Ovary (tissue), 9 donors: ENCODE results near the gene MIGA2. TPM values are rescaled to one million over a fixed set of nuclear protein-coding genes. Genes with fewer than 3 reads are reported as not detected.

Source experiments
- DNase-seq, 5 donors: peaks; one replicate each; pipeline ENCODE4 v3.0.0-alpha.2; 2019 to 2020
- H3K27ac ChIP-seq, 2 donors: fragments of 200-600 bp; one replicate each; pipeline versions ENCODE4 v1.5.1 to v1.8.0; 2019 to 2022
- H3K27me3 ChIP-seq: fragments of 200-600 bp; one replicate; pipeline ENCODE4 v1.8.0; 2022
- H3K36me3 ChIP-seq: fragments of 200-600 bp; sonication (generic); one replicate; pipeline ENCODE4 v1.5.1; 2019
- H3K4me1 ChIP-seq: one replicate; pipeline ENCODE4 v1.8.1; 2013; ENCODE audit warnings: mild to moderate bottlenecking, moderate library complexity; ENCODE audit not compliant: insufficient read depth
- H3K4me3 ChIP-seq: fragments of 200-600 bp; sonication (generic); one replicate; pipeline ENCODE4 v1.5.1; 2017
- H3K9me3 ChIP-seq, 2 donors: fragments of 200-600 bp in 1 of 2; sonication (generic) in 1 of 2; one replicate each; pipeline versions ENCODE4 v1.5.1 to v1.8.1; 2013 to 2019; ENCODE audit warnings: mild to moderate bottlenecking in 1 of 2, moderate library complexity in 1 of 2
- EP300 ChIP-seq: sonication (generic); formaldehyde crosslinking; IDR thresholded peaks from one replicate; pipeline ENCODE4 v1.6.1; 2017; ENCODE audit warnings: antibody characterized with exemption
- POLR2A ChIP-seq: fragments of 450-650 bp; IDR thresholded peaks from one replicate; pipeline ENCODE4 v1.6.1; 2017; ENCODE audit warnings: antibody characterized with exemption, mild to moderate bottlenecking, moderate library complexity
- WGBS, 3 donors: extraction: QIAGEN DNeasy Blood & Tissue Kit in 1 of 3; methylation state at CpG; one replicate each; pipeline versions ENCODE4 v1.1.5 to v1.1.7; 2013 to 2017; 5-methylcytosine and 5-hydroxymethylcytosine counted together
- intact Hi-C, 4 donors: fragments of 100-400 bp; cut with DNase I; formaldehyde crosslinking; loops; one replicate each; pipeline versions ENCODE4 v1.11.0 to v1.15.1; 2022 to 2023
- polyA plus RNA-seq, 2 donors: library from polyadenylated mRNA; stranded (reverse); fragments of 200-250 nt in 1 of 2; fragments of 350-450 nt in 1 of 2; fragmentation: Illumina TruSeq in 1 of 2; extraction: RNeasy Lipid Tissue Mini Kit (QIAGEN cat#74804) in 1 of 2; gene quantifications; one replicate each; pipeline ENCODE4 v1.2.3, GENCODE V29; 2013 to 2014
- total RNA-seq, 7 donors: library from RNA; depleted of rRNA in 2 of 7; stranded (reverse); fragments of >200 nt in 2 of 7; fragmentation: NEBNext Ultra II Directional in 3 of 7; extraction: Animal tissue kit (Norgen Biotek cat#: 25700) in 3 of 7; gene quantifications; one replicate each; pipeline versions ENCODE4 v1.1.0 to v1.2.4, GENCODE V29; 2016 to 2023
- TF ChIP-seq, protein P1 (sequence below), 3 donors: fragments of 450-650 bp in 2 of 3; fragments of 200-600 bp in 1 of 3; IDR thresholded peaks; one replicate each; pipeline versions ENCODE4 v1.5.1 to v1.8.0; 2016 to 2022; ENCODE audit warnings: antibody characterized with exemption in 3 of 3, mild to moderate bottlenecking in 1 of 3
- donor health status: DM: no; HTN: no; CAD: no; lungs with moderate emphysema.
- donor health status: DM: no; HTN: no; CAD: no.
- donor health status: Bipolar disorder and iron deficiency.
- donor health status: DM: yes; HTN: yes; CAD: no.
- donor health status: DM: no; HTN: no; CAD: no.
- donor health status: DM: yes; HTN: yes; CAD: no.

The MIGA2 gene
- total and polyA plus RNA-seq, 9 donors, result 2.5 to 36.5 (median 23.1) TPM

DNA sequence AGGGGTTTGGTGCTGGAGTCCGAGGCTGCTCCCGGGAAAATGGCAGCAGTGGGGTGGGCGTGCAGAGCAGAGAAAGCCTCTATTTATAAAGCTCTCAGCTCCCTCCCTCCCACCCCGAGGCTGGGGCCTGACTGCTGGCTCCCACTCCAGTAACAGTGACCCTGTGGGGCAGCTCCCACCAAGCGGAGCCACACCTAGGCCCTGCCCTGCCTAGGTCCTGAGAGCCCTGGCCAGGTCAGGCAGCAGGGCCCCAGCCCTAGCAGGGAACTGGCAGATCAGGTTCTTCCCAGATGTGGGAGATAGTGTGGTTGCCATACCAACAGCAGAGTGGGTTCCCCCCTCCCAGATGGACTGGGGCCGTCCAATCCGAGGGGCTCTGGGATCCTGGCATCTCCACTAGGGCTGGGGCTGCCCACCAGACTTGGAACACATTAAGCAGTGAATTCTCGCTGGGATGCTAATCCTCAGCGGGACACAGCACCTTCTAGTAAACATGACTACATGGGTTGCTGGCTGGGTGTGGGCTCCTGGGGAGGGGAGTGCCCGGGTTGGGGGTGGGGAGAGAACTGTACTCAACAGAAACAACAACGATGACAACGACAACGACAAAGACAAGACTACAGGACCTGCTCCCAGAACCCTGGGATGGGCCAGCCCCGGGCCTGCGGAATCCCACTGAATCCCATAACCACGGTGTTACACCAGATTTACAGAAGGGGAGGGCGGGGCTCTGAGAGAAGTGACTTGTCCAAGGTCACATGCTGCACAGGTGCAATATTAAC is 9.8 kb upstream of the MIGA2 start:
- peak overlapping the region; percentile 37 to 62 for H3K27ac ChIP-seq
- 38 to 39% (median 38%) methylated on average over 16 to 17 of the region's 17 CpGs for WGBS, 3 donors
- no peaks in the 10 kb centered on the region for H3K36me3 ChIP-seq
- peak overlapping the region; percentile 89 for H3K4me3 ChIP-seq
- TF ChIP-seq, protein P1, sequence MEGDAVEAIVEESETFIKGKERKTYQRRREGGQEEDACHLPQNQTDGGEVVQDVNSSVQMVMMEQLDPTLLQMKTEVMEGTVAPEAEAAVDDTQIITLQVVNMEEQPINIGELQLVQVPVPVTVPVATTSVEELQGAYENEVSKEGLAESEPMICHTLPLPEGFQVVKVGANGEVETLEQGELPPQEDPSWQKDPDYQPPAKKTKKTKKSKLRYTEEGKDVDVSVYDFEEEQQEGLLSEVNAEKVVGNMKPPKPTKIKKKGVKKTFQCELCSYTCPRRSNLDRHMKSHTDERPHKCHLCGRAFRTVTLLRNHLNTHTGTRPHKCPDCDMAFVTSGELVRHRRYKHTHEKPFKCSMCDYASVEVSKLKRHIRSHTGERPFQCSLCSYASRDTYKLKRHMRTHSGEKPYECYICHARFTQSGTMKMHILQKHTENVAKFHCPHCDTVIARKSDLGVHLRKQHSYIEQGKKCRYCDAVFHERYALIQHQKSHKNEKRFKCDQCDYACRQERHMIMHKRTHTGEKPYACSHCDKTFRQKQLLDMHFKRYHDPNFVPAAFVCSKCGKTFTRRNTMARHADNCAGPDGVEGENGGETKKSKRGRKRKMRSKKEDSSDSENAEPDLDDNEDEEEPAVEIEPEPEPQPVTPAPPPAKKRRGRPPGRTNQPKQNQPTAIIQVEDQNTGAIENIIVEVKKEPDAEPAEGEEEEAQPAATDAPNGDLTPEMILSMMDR (IDR thresholded peaks at IDR 0.05), result no peak
- TF ChIP-seq POLR2A, result no peak
- no peak for TF ChIP-seq EP300
- H3K27me3 ChIP-seq, result no peaks in the 10 kb centered on the region
- intact Hi-C loops, result no loop called here
- H3K9me3 ChIP-seq, result no peaks in the 10 kb centered on the region
- no peak for DNase-seq
- peaks cover 14% of the 10 kb centered on the region for H3K4me1 ChIP-seq

DNA sequence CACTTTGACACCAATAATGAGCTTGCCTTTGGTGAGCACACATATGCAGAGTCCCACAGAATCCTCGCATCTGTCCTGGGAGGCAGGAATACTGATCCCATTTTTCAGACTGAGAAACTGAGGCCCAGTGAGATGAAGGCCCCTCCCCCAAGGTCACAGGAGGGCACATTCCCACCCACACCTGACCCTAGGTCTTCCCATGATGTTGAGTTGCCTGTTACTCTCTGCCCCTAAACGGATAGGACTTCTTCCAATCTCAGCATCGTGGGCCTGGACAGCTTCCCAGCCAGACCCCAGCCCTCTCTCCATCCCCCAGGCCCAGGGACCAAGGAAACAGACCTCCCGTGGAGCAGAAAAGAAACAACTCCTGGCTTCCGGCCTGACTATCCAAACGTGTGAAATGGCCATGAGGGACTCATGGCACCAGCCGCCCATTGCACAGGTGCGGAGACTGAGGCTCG is 9.2 kb upstream of the MIGA2 start:
- Histone ChIP-seq H3K4me1 (peaks cover 10% of the 10 kb centered on the region), H3K4me3 (peak overlapping the region; percentile 89), H3K27me3 (no peaks in the 10 kb centered on the region), H3K36me3 (no peaks in the 10 kb centered on the region), H3K9me3 (no peaks in the 10 kb centered on the region), H3K27ac (peak overlapping the region in 1 of 2 donors; percentile 37)
- intact Hi-C loops, result no loop called here
- WGBS, 3 donors, result 20 to 25% (median 22%) methylated on average over 9 of the region's 9 CpGs
- TF ChIP-seq EP300 (no peak), POLR2A (no peak)
- TF ChIP-seq, protein P1 (IDR thresholded peaks at IDR 0.05), result no peak
- DNase-seq, result no peak

DNA sequence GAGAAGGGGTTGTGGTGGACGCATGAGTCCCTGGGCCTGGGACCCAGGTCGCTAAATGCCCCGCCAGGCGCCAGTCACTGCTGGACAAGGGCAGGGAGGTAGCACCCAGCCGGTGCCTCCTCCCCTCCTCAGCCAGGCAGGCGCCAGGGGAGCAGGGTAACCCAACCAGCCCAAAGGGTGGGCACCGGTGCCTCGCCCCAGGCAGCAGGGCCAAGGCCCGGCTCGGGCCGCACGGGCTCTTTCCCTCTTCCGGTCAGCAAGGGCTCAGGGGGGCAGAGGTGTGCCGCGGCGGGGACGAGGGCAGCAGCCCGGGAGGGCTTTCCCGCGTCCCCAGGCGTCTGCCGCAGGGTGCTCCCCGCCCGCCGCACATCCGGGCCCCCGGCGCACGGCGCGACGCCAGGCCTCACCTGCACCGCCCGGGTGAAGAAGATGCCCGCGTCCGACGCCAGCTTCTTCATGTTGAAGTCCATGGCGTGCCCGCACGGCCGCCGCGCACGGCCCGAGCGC is 8.7 kb upstream of the MIGA2 start:
- TF ChIP-seq POLR2A (peak; percentile 9), EP300 (no peak)
- TF ChIP-seq, protein P1 (IDR thresholded peaks at IDR 0.05), result no peak
- WGBS, 3 donors, result 1 to 2% (median 1%) methylated on average over 17 to 47 of the region's 47 CpGs
- no peaks in the 10 kb centered on the region for H3K27me3 ChIP-seq
- H3K4me1 ChIP-seq, result peaks cover 7% of the 10 kb centered on the region
- H3K9me3 ChIP-seq, result no peaks in the 10 kb centered on the region
- peak overlapping the region; percentile 89 for H3K4me3 ChIP-seq
- H3K36me3 ChIP-seq, result no peaks in the 10 kb centered on the region
- DNase-seq, result peak in 3 of 5 donors; percentile 53 to 79 (median 74)
- H3K27ac ChIP-seq, result peak overlapping the region in 1 of 2 donors; percentile 37
- intact Hi-C loops, result no loop called here

DNA sequence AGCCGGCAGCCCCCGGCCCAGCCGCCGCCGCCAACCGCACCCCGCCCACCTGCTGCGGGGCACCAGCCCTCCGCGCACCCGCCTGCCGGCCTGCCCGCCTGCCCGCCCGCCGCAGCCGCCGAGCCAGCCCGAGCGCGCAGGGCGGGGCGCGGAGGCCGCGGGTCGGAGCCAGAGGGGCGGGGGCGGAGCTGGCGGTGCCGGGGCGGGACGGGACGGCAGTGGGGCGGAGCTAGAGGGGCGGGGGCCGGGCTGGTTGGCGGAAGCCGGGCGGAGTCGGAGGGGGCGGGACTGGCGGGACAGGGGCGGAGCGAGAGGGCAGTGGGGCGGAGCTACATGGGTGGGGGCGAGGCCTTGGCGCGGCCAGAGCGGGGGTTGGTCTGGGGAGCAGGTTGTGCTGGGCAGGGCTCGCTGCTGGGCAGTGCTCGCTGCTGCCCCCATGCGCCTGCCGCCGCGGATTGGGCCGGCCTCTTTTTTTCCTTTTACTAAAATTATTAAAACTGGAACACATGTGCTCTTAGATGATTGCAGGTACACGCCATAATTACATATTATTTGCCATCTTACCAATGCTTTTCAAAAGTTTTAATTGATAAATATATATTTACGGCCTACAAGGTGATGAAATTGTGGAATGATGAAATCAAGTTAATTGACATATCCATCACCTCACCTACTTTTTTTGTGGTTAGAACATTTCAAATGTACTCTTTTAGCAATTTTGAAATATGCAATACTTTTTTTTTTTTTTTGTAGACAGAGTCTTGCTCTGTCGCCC is 8.0 kb upstream of the MIGA2 start, which contains the start of gene SH3GLB2:
Gene SH3GLB2, minus strand, starts transcription at position 140 of the 775 bp plus-strand sequence. CDS start 177 bp downstream, outside the sequence.
- H3K4me1 ChIP-seq, result peaks cover 1% of the 10 kb centered on the region
- no peaks in the 10 kb centered on the region for H3K9me3 ChIP-seq
- intact Hi-C loops, result no loop called here
- peak within 1 kb of the TSS in 1 of 2 donors; percentile 37 for H3K27ac ChIP-seq
- WGBS, 3 donors, result 1 to 4% (median 1%) methylated on average over 15 to 60 of the region's 60 CpGs
- DNase-seq, result peak; percentile 95 to 99 (median 98)
- H3K4me3 ChIP-seq, result peak within 1 kb of the TSS; percentile 89
- H3K36me3 ChIP-seq, result no peaks in the 10 kb centered on the region
- no peak for TF ChIP-seq POLR2A
- TF ChIP-seq, protein P1 (IDR thresholded peaks at IDR 0.05), result peak; percentile 78 to 96 (median 87)
- H3K27me3 ChIP-seq, result no peaks in the 10 kb centered on the region
